HEK293T (cell line): ENCODE measurements around the gene CSDE1.

ENCODE experiments used
- BHLHE40 ChIP-seq: fragments of 450-650 bp; IDR thresholded peaks from 2 replicates; pipeline ENCODE4 v1.6.1; 2016; ENCODE audit warnings: mild to moderate bottlenecking, moderate library complexity, borderline replicate concordance
- FOXA1 ChIP-seq: fragments of 450-650 bp; IDR thresholded peaks from 2 replicates; pipeline ENCODE4 v1.6.1; 2016; ENCODE audit warnings: mild to moderate bottlenecking
- HDGF ChIP-seq: fragments of 450-650 bp; IDR thresholded peaks from 2 replicates; pipeline ENCODE4 v1.6.1; 2017; ENCODE audit warnings: antibody characterized with exemption, borderline replicate concordance
- PKNOX1 ChIP-seq: fragments of 450-650 bp; IDR thresholded peaks from 2 replicates; pipeline ENCODE4 v1.6.1; 2016
- SP1 ChIP-seq: fragments of 450-650 bp; IDR thresholded peaks from 2 replicates; pipeline ENCODE4 v1.6.1; 2017
- SUZ12 ChIP-seq: fragments of 450-650 bp; IDR thresholded peaks from 2 replicates; pipeline ENCODE4 v1.6.1; 2016; ENCODE audit warnings: mild to moderate bottlenecking
- ZNF384 ChIP-seq: fragments of 450-650 bp; IDR thresholded peaks from 2 replicates; pipeline ENCODE4 v1.6.1; 2016

GRCh38 chr1:114755006-114755931 lies 2.5 kb downstream of the CSDE1 start:
- TF ChIP-seq PKNOX1 (no peak), ZNF384 (no peak), BHLHE40 (no peak), SP1 (no peak), FOXA1 (no peak), SUZ12 (no peak), HDGF (no peak)
